Endothelial cell of umbilical vein (primary cell): ENCODE results near the gene PFDN5. TPM values are rescaled to one million over a fixed set of nuclear protein-coding genes. Genes with fewer than 3 reads are reported as not detected.

Experiments
- BruUV-seq: library from RNA; stranded (reverse); fragments of 400-500 nt; replicated peaks from 2 replicates; lab custom pipeline; 2021; lab: Mats Ljungman, UMichigan
- CTCF ChIA-PET: fragments of 300-600, 350-600 bp; sonication (Branson Sonifier 250); formaldehyde crosslinking; loops from one replicate; lab custom pipeline; 2021; ENCODE audit warnings: antibody characterized with exemption, inconsistent platforms; lab: Charles Lee
- POLR2A ChIA-PET: fragments of 300-600, 350-600 bp; sonication (Branson Sonifier 250); formaldehyde crosslinking; loops from one replicate; lab custom pipeline; 2021; ENCODE audit warnings: antibody characterized with exemption, inconsistent platforms; lab: Charles Lee
- DNase-seq: peaks from one replicate; pipeline ENCODE4 v3.0.0-alpha.2; 2011; ENCODE audit warnings: low read depth, low spot score
- FAIRE-seq: peaks from 2 replicates; lab custom pipeline; 2011; peaks lifted over from hg19 to GRCh38; lab: Jason Lieb, UNC
- H2AFZ ChIP-seq: 2 replicates; pipeline ENCODE4 v1.6.0; 2012; ENCODE audit warnings: low read depth, low read length, control low read depth, inconsistent platforms
- H3K27ac ChIP-seq: 2 replicates; pipeline ENCODE4 v1.5.1; 2011; ENCODE audit warnings: low read depth, mild to moderate bottlenecking, control low read depth, low read length, moderate library complexity; ENCODE audit not compliant: insufficient read depth
- H3K27me3 ChIP-seq, 2 experiments: 2 replicates each; pipeline versions ENCODE4 v1.6.0 to v1.6.1; 2011; ENCODE audit warnings: low read length in 2 of 2, mixed read lengths in 1 of 2; ENCODE audit not compliant: control insufficient read depth in 2 of 2, insufficient read depth in 2 of 2
- H3K36me3 ChIP-seq, 2 experiments: 2 replicates in 1 of 2; 3 replicates in 1 of 2; pipeline ENCODE4 v1.5.1; 2011; ENCODE audit warnings: low read length in 2 of 2, mild to moderate bottlenecking in 1 of 2, moderate library complexity in 1 of 2; ENCODE audit not compliant: control insufficient read depth in 2 of 2, insufficient read depth in 2 of 2; ENCODE audit errors: extremely low read depth in 1 of 2
- H3K4me1 ChIP-seq: 3 replicates; pipeline ENCODE4 v1.5.1; 2011; ENCODE audit warnings: mild to moderate bottlenecking, low read length; ENCODE audit not compliant: control insufficient read depth, insufficient read depth; ENCODE audit errors: extremely low read depth
- H3K4me2 ChIP-seq: 2 replicates; pipeline ENCODE4 v1.6.1; 2011; ENCODE audit warnings: low read length, control low read depth, mixed read lengths; ENCODE audit not compliant: insufficient read depth
- H3K4me3 ChIP-seq, 3 experiments: fragments of 200-600 bp in 1 of 3; sonication (generic), shearing (Covaris generic) in 1 of 3; replicated peaks in 1 of 3; 2 replicates each; pipeline ENCODE4 v1.5.1; 2011 to 2016; ENCODE audit warnings: control low read depth in 3 of 3, low read length in 3 of 3, mild to moderate bottlenecking in 2 of 3, inconsistent platforms in 1 of 3, low read depth in 1 of 3, moderate library complexity in 1 of 3; ENCODE audit not compliant: insufficient read depth in 1 of 3
- H3K79me2 ChIP-seq: 2 replicates; pipeline ENCODE4 v1.6.0; 2012; ENCODE audit warnings: low read length, inconsistent platforms; ENCODE audit not compliant: control insufficient read depth, insufficient read depth
- H3K9ac ChIP-seq: replicated peaks from 2 replicates; pipeline ENCODE3; 2011; ENCODE audit warnings: low read length, control low read depth; ENCODE audit not compliant: insufficient read depth; ENCODE audit errors: extremely low read depth
- H3K9me1 ChIP-seq: replicated peaks from 3 replicates; pipeline ENCODE4 v1.6.0; 2011; ENCODE audit warnings: mild to moderate bottlenecking, low read length; ENCODE audit not compliant: control insufficient read depth, insufficient read depth; ENCODE audit errors: extremely low read depth
- H3K9me3 ChIP-seq: replicated peaks from 2 replicates; pipeline ENCODE4 v1.5.1; 2012; ENCODE audit warnings: low read length, inconsistent platforms; ENCODE audit not compliant: control insufficient read depth, insufficient read depth
- H4K20me1 ChIP-seq: replicated peaks from 2 replicates; pipeline ENCODE3; 2011; ENCODE audit warnings: mild to moderate bottlenecking, low read length; ENCODE audit not compliant: control insufficient read depth, insufficient read depth; ENCODE audit errors: extremely low read depth
- CTCF ChIP-seq, 2 donors: IDR thresholded peaks; 1 replicate in 1 of 2; 2 replicates in 1 of 2; pipeline ENCODE4 v1.5.1; 2011; ENCODE audit warnings: low read length in 2 of 2, mild to moderate bottlenecking in 2 of 2, moderate library complexity in 2 of 2, control low read depth in 1 of 2, inconsistent platforms in 1 of 2, low read depth in 1 of 2; ENCODE audit not compliant: insufficient read depth in 1 of 2; ENCODE audit errors: extremely low read depth in 1 of 2
- EZH2 ChIP-seq: IDR thresholded peaks from 2 replicates; pipeline ENCODE4 v1.6.1; 2012; ENCODE audit warnings: borderline replicate concordance, low read depth, mild to moderate bottlenecking, moderate library complexity, low read length, inconsistent platforms; ENCODE audit not compliant: severe bottlenecking
- FOS ChIP-seq: IDR thresholded peaks from 2 replicates; pipeline ENCODE4 v1.6.1; 2011; ENCODE audit warnings: mild to moderate bottlenecking, low read length, moderate library complexity, borderline replicate concordance; ENCODE audit not compliant: insufficient read depth
- GATA2 ChIP-seq: IDR thresholded peaks from 2 replicates; pipeline ENCODE4 v1.7.0; 2011; ENCODE audit warnings: low read depth, mild to moderate bottlenecking, moderate library complexity, mixed read lengths, low read length; ENCODE audit not compliant: insufficient read length, insufficient read depth
- JUN ChIP-seq: IDR thresholded peaks from 2 replicates; pipeline ENCODE4 v1.6.1; 2011; ENCODE audit warnings: borderline replicate concordance, low read depth; ENCODE audit not compliant: insufficient read length, insufficient read depth
- MYC ChIP-seq: IDR thresholded peaks from one replicate; pipeline ENCODE4 v1.6.1; 2011; ENCODE audit warnings: mild to moderate bottlenecking, low read depth, low read length
- POLR2A ChIP-seq: IDR thresholded peaks from 2 replicates; pipeline ENCODE4 v1.6.1; 2012; ENCODE audit warnings: low read depth, mild to moderate bottlenecking, control low read depth, low read length
- POLR2AphosphoS5 ChIP-seq: IDR thresholded peaks from 2 replicates; pipeline ENCODE4 v1.6.1; 2012; ENCODE audit warnings: low read depth, mild to moderate bottlenecking, control low read depth, low read length, moderate library complexity; ENCODE audit not compliant: insufficient read depth
- dilution Hi-C: fragments of 300-500 bp; cut with MboI; formaldehyde crosslinking; loops from one replicate; pipeline ENCODE4 v1.15.0; 2019; ENCODE audit warnings: low sequenced_read_pairs; ENCODE audit not compliant: extremely low pct_ligation_motif_present
- intact Hi-C: fragments of 100-400 bp; cut with micrococcal nuclease; formaldehyde crosslinking; loops from one replicate; pipeline ENCODE4 v1.10.0; 2022
- polyA plus RNA-seq, 4 experiments: library from polyadenylated mRNA; depleted of rRNA in 3 of 4; stranded (reverse) in 3 of 4; unstranded in 1 of 4; fragments of >200 nt; gene quantifications; 2 replicates each; pipeline versions ENCODE4 v1.2.1 to v1.2.3, GENCODE V29; 2011 to 2012; ENCODE audit warnings: missing spikeins in 1 of 4
- total RNA-seq: library from RNA; stranded (reverse); gene quantifications from 2 replicates; pipeline ENCODE4 v1.2.3, GENCODE V29; 2021
- TF ChIP-seq, protein P1 (sequence below): IDR thresholded peaks from 2 replicates; pipeline ENCODE4 v1.6.1; 2011; ENCODE audit not compliant: insufficient read depth, insufficient read length

The PFDN5 gene
- total and polyA plus RNA-seq, 2 donors (not counting 3 experiments of a cell fraction or from before 2014, with no cell fraction given) = 301 to 745 TPM

- no peak for TF ChIP-seq POLR2AphosphoS5
- TF ChIP-seq FOS = no peak
- no peak for TF ChIP-seq EZH2
- TF ChIP-seq JUN = no peak
- TF ChIP-seq CTCF (IDR thresholded peaks at IDR 0.05; ENCODE audit: extremely low read depth in 1 of 2, insufficient read depth in 1 of 2, low read depth in 1 of 2, low read length in 2 of 2) = no peak
- TF ChIP-seq, protein P1, sequence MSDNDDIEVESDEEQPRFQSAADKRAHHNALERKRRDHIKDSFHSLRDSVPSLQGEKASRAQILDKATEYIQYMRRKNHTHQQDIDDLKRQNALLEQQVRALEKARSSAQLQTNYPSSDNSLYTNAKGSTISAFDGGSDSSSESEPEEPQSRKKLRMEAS = no peak
- no peak for TF ChIP-seq POLR2A
- TF ChIP-seq GATA2 = no peak
- TF ChIP-seq MYC = no peak
- Histone ChIP-seq H3K9ac (peak overlapping the region; percentile 84), H3K4me2 (peak overlapping the region; percentile 81), H3K9me3 (no peaks in the 10 kb centered on the region), H3K27me3 (no peaks in the 10 kb centered on the region), H2AFZ (peak overlapping the region; percentile 96), H3K9me1 (no peaks in the 10 kb centered on the region), H3K4me3 (peak overlapping the region; percentile 65 to 81 (median 68)), H3K27ac (peak overlapping the region; percentile 27), H3K36me3 (peaks cover 0 to under 1% of the 10 kb centered on the region in 2 experiments), H3K4me1 (peaks cover 20% of the 10 kb centered on the region), H4K20me1 (no peaks in the 10 kb centered on the region), H3K79me2 (peaks cover 5% of the 10 kb centered on the region)
- dilution Hi-C loops (no loop called here), intact Hi-C loops (loop anchor here (1.0 to 2.0 kb wide), 4 partner anchors 21 to 181 kb away; partner anchors contain the start of genes MYG1 and TARBP2)
- DNase-seq = no peak
- FAIRE-seq = no peak
- ChIA-PET CTCF (interaction anchor here (0.7 to 13.2 kb wide), 53 partner anchors 7 to 268 kb away, joined by 3 to 225 read pairs (median 5); partner anchors contain the start of genes CSAD, ESPL1, MYG1 and PFDN5), POLR2A (interaction anchor here (0.7 to 1.6 kb wide), 5 partner anchors 9 to 107 kb away, joined by 3 to 10 read pairs (median 5); partner anchors contain the start of gene PFDN5)
- BruUV-seq = TSS peak; percentile 49
These were observed 25.2 kb downstream of the PFDN5 start for GRCh38 chr12:53320352-53321195.
